ENCODE data around the gene EXTL1. TPM values are rescaled to one million over a fixed set of nuclear protein-coding genes. Genes with fewer than 3 reads are reported as not detected.

The EXTL1 gene, protein sequence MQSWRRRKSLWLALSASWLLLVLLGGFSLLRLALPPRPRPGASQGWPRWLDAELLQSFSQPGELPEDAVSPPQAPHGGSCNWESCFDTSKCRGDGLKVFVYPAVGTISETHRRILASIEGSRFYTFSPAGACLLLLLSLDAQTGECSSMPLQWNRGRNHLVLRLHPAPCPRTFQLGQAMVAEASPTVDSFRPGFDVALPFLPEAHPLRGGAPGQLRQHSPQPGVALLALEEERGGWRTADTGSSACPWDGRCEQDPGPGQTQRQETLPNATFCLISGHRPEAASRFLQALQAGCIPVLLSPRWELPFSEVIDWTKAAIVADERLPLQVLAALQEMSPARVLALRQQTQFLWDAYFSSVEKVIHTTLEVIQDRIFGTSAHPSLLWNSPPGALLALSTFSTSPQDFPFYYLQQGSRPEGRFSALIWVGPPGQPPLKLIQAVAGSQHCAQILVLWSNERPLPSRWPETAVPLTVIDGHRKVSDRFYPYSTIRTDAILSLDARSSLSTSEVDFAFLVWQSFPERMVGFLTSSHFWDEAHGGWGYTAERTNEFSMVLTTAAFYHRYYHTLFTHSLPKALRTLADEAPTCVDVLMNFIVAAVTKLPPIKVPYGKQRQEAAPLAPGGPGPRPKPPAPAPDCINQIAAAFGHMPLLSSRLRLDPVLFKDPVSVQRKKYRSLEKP
- 0.49 TPM for total RNA-seq
- long read RNA-seq = 0 reads

DNA sequence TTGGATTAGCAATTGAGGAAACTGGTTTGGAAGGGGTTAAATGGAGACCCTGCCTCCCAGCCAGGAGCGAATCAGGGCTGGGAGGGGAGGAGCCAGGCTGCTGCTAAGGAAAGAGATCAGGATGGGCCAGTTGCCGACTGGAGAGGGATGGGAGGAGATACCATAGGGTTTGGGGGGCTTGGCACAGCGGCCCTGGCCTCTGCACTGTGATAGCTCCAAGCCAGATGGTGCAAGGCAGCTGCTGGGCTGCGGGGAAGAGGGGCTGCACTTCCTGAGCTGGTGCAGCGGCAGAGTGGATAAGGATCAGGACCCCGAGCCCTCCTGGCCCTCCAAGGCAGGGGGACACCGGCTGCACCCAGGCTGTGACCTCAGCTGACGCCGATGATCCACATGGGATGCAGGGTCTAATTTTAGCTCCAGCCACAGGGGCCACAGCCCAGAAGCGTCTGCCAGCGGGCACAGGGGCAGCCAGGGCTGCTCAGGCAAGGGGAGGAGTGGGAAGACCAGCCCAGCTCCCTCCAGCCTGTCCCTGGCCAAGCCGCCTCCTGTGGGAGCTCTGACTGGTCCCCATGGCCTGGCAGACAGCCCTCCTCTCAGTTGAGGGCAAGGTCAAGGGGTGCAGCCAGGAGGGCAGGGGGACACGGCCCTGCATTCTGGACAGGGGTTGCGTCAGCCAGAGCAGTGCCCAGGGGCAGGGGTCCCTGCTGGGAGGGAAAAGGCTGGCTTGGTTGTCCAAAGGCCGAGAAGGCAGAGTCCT, at the start of gene EXTL1:
EXTL1 (plus strand) TSS at position 129 of the 757 bp plus-strand sequence. CDS start 872 bp downstream, outside the sequence.
- TF ChIP-seq, protein P1, sequence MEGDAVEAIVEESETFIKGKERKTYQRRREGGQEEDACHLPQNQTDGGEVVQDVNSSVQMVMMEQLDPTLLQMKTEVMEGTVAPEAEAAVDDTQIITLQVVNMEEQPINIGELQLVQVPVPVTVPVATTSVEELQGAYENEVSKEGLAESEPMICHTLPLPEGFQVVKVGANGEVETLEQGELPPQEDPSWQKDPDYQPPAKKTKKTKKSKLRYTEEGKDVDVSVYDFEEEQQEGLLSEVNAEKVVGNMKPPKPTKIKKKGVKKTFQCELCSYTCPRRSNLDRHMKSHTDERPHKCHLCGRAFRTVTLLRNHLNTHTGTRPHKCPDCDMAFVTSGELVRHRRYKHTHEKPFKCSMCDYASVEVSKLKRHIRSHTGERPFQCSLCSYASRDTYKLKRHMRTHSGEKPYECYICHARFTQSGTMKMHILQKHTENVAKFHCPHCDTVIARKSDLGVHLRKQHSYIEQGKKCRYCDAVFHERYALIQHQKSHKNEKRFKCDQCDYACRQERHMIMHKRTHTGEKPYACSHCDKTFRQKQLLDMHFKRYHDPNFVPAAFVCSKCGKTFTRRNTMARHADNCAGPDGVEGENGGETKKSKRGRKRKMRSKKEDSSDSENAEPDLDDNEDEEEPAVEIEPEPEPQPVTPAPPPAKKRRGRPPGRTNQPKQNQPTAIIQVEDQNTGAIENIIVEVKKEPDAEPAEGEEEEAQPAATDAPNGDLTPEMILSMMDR (IDR thresholded peaks at IDR 0.05) = no peak
- DNase-seq (no peak), ATAC-seq (peak; percentile 36)
- Histone ChIP-seq H3K9me3 (no peaks in the 10 kb centered on the region), H3K36me3 (no peaks in the 10 kb centered on the region), H3K4me3 (peak within 1 kb of the TSS; percentile 3), H3K27ac (peak within 1 kb of the TSS; percentile 13), H3K27me3 (no peaks in the 10 kb centered on the region), H3K4me1 (peaks cover 10% of the 10 kb centered on the region)
- intact Hi-C loops (cut with DNase I) = no loop called here

DNA sequence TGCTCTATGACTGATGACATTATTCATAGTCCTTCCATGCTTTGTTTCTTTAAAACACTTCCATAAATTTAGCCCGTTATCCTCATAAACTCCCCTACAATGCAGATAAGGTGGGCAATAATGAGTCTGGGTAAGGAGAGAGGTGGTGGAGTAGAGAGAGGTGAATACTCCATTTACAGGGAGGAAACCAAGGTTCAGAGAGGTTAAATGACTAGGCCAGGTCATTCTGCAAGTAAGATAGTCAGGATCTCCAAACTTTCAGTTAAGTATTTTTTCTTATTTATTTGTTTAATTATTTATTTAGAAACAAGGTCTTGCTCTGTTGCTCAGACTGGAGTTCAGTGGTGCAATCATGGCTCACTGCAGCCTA, 49.8 kb upstream of the EXTL1 start:
- Histone ChIP-seq H3K36me3 (peaks cover 82% of the 10 kb centered on the region), H3K9me3 (no peaks in the 10 kb centered on the region), H3K27ac (no peak overlapping the region), H3K4me3 (no peak overlapping the region), H3K27me3 (no peaks in the 10 kb centered on the region), H3K4me1 (no peaks in the 10 kb centered on the region)
- TF ChIP-seq, protein P1 (IDR thresholded peaks at IDR 0.05) = no peak
- DNase-seq (no peak), ATAC-seq (no peak)
- intact Hi-C loops (cut with DNase I) = no loop called here

DNA sequence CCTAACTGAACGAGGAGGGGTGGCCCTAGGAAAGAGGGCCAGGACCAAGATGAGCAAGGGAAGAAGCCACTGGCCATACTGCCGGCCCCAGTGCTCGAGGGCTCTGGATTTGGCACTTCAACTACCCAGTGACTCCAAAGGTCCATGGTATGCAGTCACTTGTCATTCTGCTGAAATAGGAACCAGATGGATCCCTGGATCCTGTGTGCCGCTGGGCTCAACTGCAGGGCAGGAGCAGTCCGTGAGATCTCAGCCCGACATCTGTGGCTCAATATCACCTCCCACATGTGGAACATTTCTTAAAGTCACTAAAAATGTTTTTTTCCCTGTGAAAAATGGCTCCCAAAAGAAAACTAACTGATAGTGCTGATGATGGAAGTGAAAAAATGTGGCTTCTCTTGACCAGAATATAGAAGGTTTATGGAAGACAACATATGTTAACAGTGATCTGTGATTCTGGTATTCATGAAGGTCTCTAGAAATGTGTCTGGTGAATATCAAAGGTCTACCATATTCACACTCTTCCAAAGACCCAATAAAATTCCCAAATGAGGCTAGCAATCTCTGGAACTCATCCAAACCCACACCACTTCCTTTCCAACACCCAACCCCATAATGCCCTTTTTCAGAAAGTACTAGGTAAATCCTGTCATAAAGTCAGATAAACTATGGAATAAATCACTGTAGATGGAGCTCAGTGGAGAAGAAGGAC, 47.8 kb upstream of the EXTL1 start:
- DNase-seq = no peak
- intact Hi-C loops (cut with DNase I) = no loop called here

DNA sequence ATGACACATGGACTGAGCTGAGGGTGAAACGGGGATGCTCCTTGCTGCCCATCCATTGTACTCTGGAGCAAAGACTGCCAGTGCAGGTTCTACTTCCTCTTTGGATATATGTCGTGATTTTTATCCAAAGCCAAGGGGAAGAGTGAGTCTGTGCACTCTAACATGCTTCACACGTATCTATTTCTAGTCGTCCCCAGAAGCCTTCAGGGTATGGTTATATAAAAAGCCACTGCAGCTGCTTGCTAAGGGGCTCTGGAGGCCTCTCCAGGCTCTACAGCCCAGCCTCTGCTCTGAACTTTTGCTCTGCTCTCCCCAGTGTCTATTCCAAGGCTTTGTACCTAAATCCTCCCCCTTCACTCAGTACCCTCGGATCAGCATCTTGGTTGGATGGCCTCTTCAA, 43.8 kb upstream of the EXTL1 start:
- ATAC-seq (no peak), DNase-seq (no peak)
- no peak overlapping the region for H3K4me3 ChIP-seq
- TF ChIP-seq, protein P1 (IDR thresholded peaks at IDR 0.05) = no peak
- H3K9me3 ChIP-seq = no peaks in the 10 kb centered on the region
- H3K27me3 ChIP-seq = no peaks in the 10 kb centered on the region
- H3K4me1 ChIP-seq = no peaks in the 10 kb centered on the region
- intact Hi-C loops (cut with DNase I) = no loop called here
- H3K27ac ChIP-seq = no peak overlapping the region
- peaks cover 87% of the 10 kb centered on the region for H3K36me3 ChIP-seq

More for the DNA sequence above, 47.8 kb upstream of the EXTL1 start:
- no peak for ATAC-seq
- Histone ChIP-seq H3K27ac (no peak overlapping the region), H3K9me3 (no peaks in the 10 kb centered on the region), H3K4me1 (no peaks in the 10 kb centered on the region), H3K4me3 (no peak overlapping the region), H3K27me3 (no peaks in the 10 kb centered on the region), H3K36me3 (peaks cover 77% of the 10 kb centered on the region)
- TF ChIP-seq, protein P1 (IDR thresholded peaks at IDR 0.05) = no peak

DNA sequence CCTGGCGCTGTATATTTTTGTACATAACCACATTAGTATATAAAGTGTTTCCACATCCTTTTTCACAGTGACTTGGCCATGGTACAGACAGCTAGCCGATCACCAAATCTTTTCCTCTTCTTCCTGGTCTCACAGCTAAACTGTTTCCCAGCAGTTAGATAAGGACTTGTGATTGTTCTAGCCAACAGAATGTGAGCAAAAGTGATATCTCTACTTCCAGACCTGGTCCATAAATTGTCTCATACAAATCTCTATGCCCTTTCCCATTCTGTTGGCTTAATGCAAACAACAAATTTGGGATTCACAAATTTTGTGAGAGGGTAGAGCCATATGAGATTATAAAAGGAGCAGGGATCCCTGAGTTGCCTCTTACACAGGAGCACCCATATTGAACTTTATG, 43.2 kb upstream of the EXTL1 start:
- DNase-seq (no peak), ATAC-seq (no peak)
- TF ChIP-seq, protein P1 (IDR thresholded peaks at IDR 0.05) = no peak
- no peak overlapping the region for H3K4me3 ChIP-seq
- H3K9me3 ChIP-seq = no peaks in the 10 kb centered on the region
- H3K27ac ChIP-seq = no peak overlapping the region
- intact Hi-C loops (cut with DNase I) = no loop called here
- no peaks in the 10 kb centered on the region for H3K27me3 ChIP-seq
- H3K4me1 ChIP-seq = no peaks in the 10 kb centered on the region
- H3K36me3 ChIP-seq = peaks cover 87% of the 10 kb centered on the region

Data from upper lobe of right lung (tissue), 1 donor.